GM12891 (cell line): ENCODE results near the gene LPCAT1.

Source experiments
- POLR2A ChIP-seq: IDR thresholded peaks from 2 replicates; pipeline ENCODE4 v1.6.1; 2011; ENCODE audit warnings: low read depth, low read length, control low read depth
- POU2F2 ChIP-seq: IDR thresholded peaks from 2 replicates; pipeline ENCODE4 v1.6.1; 2011; ENCODE audit warnings: low read depth, mild to moderate bottlenecking, control low read depth, low read length, moderate library complexity
- TAF1 ChIP-seq: IDR thresholded peaks from 2 replicates; pipeline ENCODE4 v1.6.1; 2011; ENCODE audit warnings: low read depth, low read length, control low read depth

GRCh38 chr5:1512541-1513291 is 11.0 kb downstream of the LPCAT1 start:
- no peak for TF ChIP-seq POLR2A
- no peak for TF ChIP-seq POU2F2
- TF ChIP-seq TAF1 = no peak
